GM19023 (cell line): Measurements from ENCODE around the gene IFNAR2.

ENCODE experiments used
- ATAC-seq: cut with Tn5 transposase; IDR thresholded peaks from one replicate; pipeline ENCODE4 v1.9.1; 2021; ENCODE audit warnings: mild to moderate bottlenecking, moderate library complexity; ENCODE audit not compliant: unreplicated experiment

Gene IFNAR2

GRCh38 chr21:33266050-33266788, 36.5 kb downstream of the IFNAR2 start, which contains the start of gene IL10RB:
IL10RB (plus strand) TSS chr21:33266367; CDS start chr21:33266466, 99 bp downstream.
- peak; percentile 53 for ATAC-seq

GRCh38 chr21:33266789-33267135, 37.0 kb downstream of the IFNAR2 start:
- ATAC-seq, result no peak

GRCh38 chr21:33267250-33267649, 37.5 kb downstream of the IFNAR2 start:
- no peak for ATAC-seq

GRCh38 chr21:33268393-33268736, 38.6 kb downstream of the IFNAR2 start:
- ATAC-seq, result no peak

- ATAC-seq, result peak; percentile 46
Measured at GRCh38 chr21:33268737-33269441, 39.2 kb downstream of the IFNAR2 start.

GRCh38 chr21:33270986-33271385, 41.2 kb downstream of the IFNAR2 start:
- no peak for ATAC-seq

- no peak for ATAC-seq
Measured at GRCh38 chr21:33273044-33273443, 43.3 kb downstream of the IFNAR2 start.

GRCh38 chr21:33278721-33279120, 49.0 kb downstream of the IFNAR2 start:
- ATAC-seq, result no peak

- no peak for ATAC-seq
Measured at GRCh38 chr21:33279330-33279820, 49.6 kb downstream of the IFNAR2 start.
